ENCODE data around the gene CIDEC.
"Not testable (repeated sequence)": the region's sequence is repeated elsewhere in the genome, so short reads cannot be mapped to it uniquely, and the experiment has no call there.

- TF ChIP-seq CTCF (conservative IDR thresholded peaks at IDR 0.05); EZH2 (IDR thresholded peaks at IDR 0.05; ENCODE audit: low read depth): not testable (repeated sequence)
Measured at GRCh38 chr3:9872067-9872466, 8.0 kb downstream of the CIDEC start.

All from PC-9 (cell line).